ENCODE data around the gene ZNF253. TPM values are rescaled to one million over a fixed set of nuclear protein-coding genes. Genes with fewer than 3 reads are reported as not detected.
"Not testable (repeated sequence)": the region's sequence is repeated elsewhere in the genome, so short reads cannot be mapped to it uniquely, and the experiment has no call there.

Gene ZNF253
- total RNA-seq, 1 experiment from 2014 or later: 1.8 TPM

GRCh38 chr19:19821366-19821951 is 44.2 kb upstream of the ZNF253 start, which contains the start of gene ZNF506:
Gene ZNF506, minus strand, starts transcription at chr19:19821750. Its CDS starts 147 bp downstream, at chr19:19821603.
- peak within 1 kb of the TSS; percentile 81 for H3K4me3 Mint-ChIP-seq (ENCODE audit: unreplicated experiment)
- POLR2A ChIA-PET: interaction anchor here (0.7 to 1.8 kb wide), 4 partner anchors 44 to 88 kb away, joined by 3 to 9 read pairs (median 4); partner anchors contain the start of genes ZNF14 and ZNF253
- BruUV-seq (replicated peaks): no TSS peak
- no peaks in the 10 kb centered on the region for H3K27me3 Mint-ChIP-seq (ENCODE audit: insufficient read depth, unreplicated experiment)
- peak within 1 kb of the TSS; percentile 94 for H3K27ac Mint-ChIP-seq (ENCODE audit: low read depth, unreplicated experiment)
- H3K36me3 Mint-ChIP-seq (ENCODE audit: insufficient read depth, unreplicated experiment): no peaks in the 10 kb centered on the region
- H3K9me3 Mint-ChIP-seq (ENCODE audit: unreplicated experiment): no peaks in the 10 kb centered on the region
- intact Hi-C loops (cut with micrococcal nuclease): no loop called here
- no peak for TF ChIP-seq CTCF (IDR thresholded peaks at IDR 0.05; ENCODE audit: unreplicated experiment)
- H3K4me1 Mint-ChIP-seq (ENCODE audit: insufficient read depth, unreplicated experiment): no peaks in the 10 kb centered on the region
- CTCF ChIA-PET: interaction anchor here (0.5 to 0.7 kb wide), 2 partner anchors 159 to 178 kb away, joined by 3 read pairs; partner anchors contain the start of gene GMIP
- no peak for DNase-seq (ENCODE audit: unreplicated experiment)

- peak overlapping the region; percentile 81 for H3K4me3 Mint-ChIP-seq (ENCODE audit: unreplicated experiment)
- H3K36me3 Mint-ChIP-seq (ENCODE audit: insufficient read depth, unreplicated experiment); DNase-seq (ENCODE audit: unreplicated experiment); H3K4me1 Mint-ChIP-seq (ENCODE audit: insufficient read depth, unreplicated experiment); H3K27me3 Mint-ChIP-seq (ENCODE audit: insufficient read depth, unreplicated experiment); H3K9me3 Mint-ChIP-seq (ENCODE audit: unreplicated experiment); intact Hi-C loops (cut with micrococcal nuclease); CTCF ChIA-PET: not testable (repeated sequence)
- H3K27ac Mint-ChIP-seq (ENCODE audit: low read depth, unreplicated experiment): peak overlapping the region; percentile 94
- TSS peak; percentile 39 for BruUV-seq (replicated peaks)
- POLR2A ChIA-PET: interaction anchor here (1.0 kb wide), 1 partner anchor 46 kb away, joined by 3 read pairs; no protein-coding TSS in a partner anchor
Observed at GRCh38 chr19:19821976-19822375, 43.7 kb upstream of the ZNF253 start.

- H3K4me1 Mint-ChIP-seq (ENCODE audit: insufficient read depth, unreplicated experiment): no peaks in the 10 kb centered on the region
- no peak overlapping the region for H3K4me3 Mint-ChIP-seq (ENCODE audit: unreplicated experiment)
- no TSS peak for BruUV-seq (replicated peaks)
- no peak for TF ChIP-seq CTCF (IDR thresholded peaks at IDR 0.05; ENCODE audit: unreplicated experiment)
- DNase-seq (ENCODE audit: unreplicated experiment): no peak
- H3K27ac Mint-ChIP-seq (ENCODE audit: low read depth, unreplicated experiment): no peak overlapping the region
- H3K27me3 Mint-ChIP-seq (ENCODE audit: insufficient read depth, unreplicated experiment): no peaks in the 10 kb centered on the region
- H3K9me3 Mint-ChIP-seq (ENCODE audit: unreplicated experiment): peaks cover under 1% of the 10 kb centered on the region
- ChIA-PET POLR2A (interaction anchor here (1.0 kb wide), 1 partner anchor 48 kb away, joined by 3 read pairs; no protein-coding TSS in a partner anchor), CTCF (no interaction called here)
- intact Hi-C loops (cut with micrococcal nuclease): no loop called here
- H3K36me3 Mint-ChIP-seq (ENCODE audit: insufficient read depth, unreplicated experiment): no peaks in the 10 kb centered on the region
Observed at GRCh38 chr19:19823916-19824315, 41.8 kb upstream of the ZNF253 start.

- Mint-ChIP-seq H3K4me3 (ENCODE audit: unreplicated experiment) (no peak overlapping the region), H3K36me3 (ENCODE audit: insufficient read depth, unreplicated experiment) (no peaks in the 10 kb centered on the region), H3K27ac (ENCODE audit: low read depth, unreplicated experiment) (no peak overlapping the region), H3K27me3 (ENCODE audit: insufficient read depth, unreplicated experiment) (no peaks in the 10 kb centered on the region), H3K9me3 (ENCODE audit: unreplicated experiment) (peaks cover 25% of the 10 kb centered on the region), H3K4me1 (ENCODE audit: insufficient read depth, unreplicated experiment) (no peaks in the 10 kb centered on the region)
- CTCF ChIA-PET: no interaction called here
- POLR2A ChIA-PET: no interaction called here
- no peak for TF ChIP-seq CTCF (IDR thresholded peaks at IDR 0.05; ENCODE audit: unreplicated experiment)
- no TSS peak for BruUV-seq (replicated peaks)
- intact Hi-C loops (cut with micrococcal nuclease): no loop called here
- DNase-seq (ENCODE audit: unreplicated experiment): no peak
Observed at GRCh38 chr19:19826875-19827274, 38.8 kb upstream of the ZNF253 start.

Data from MCF 10A (cell line).